Liver (tissue), 9 donors: ENCODE data around the gene TICAM2. TPM values are rescaled to one million over a fixed set of nuclear protein-coding genes. Genes with fewer than 3 reads are reported as not detected.

Source experiments
- DNase-seq: peaks from one replicate; pipeline ENCODE4 v3.0.0-alpha.2; 2017; ENCODE audit warnings: low spot score
- H3K27ac ChIP-seq, 2 donors: one replicate each; pipeline ENCODE4 v1.7.0; 2013; ENCODE audit warnings: inconsistent platforms in 2 of 2, low read length in 2 of 2, control low read depth in 1 of 2, low read depth in 1 of 2, mild to moderate bottlenecking in 1 of 2
- H3K27me3 ChIP-seq, 4 donors: one replicate each; pipeline versions ENCODE4 v1.6.1 to v1.7.0; 2013; ENCODE audit warnings: low read length in 3 of 4, inconsistent platforms in 1 of 4, mild to moderate bottlenecking in 1 of 4, moderate library complexity in 1 of 4; ENCODE audit not compliant: control insufficient read depth in 4 of 4, insufficient read depth in 4 of 4
- H3K36me3 ChIP-seq, 4 donors: one replicate each; pipeline versions ENCODE4 v1.6.1 to v1.7.0; 2013; ENCODE audit warnings: low read length in 3 of 4, mild to moderate bottlenecking in 3 of 4, low read depth in 1 of 4, moderate library complexity in 1 of 4; ENCODE audit not compliant: control insufficient read depth in 4 of 4, insufficient read depth in 3 of 4
- H3K4me1 ChIP-seq, 4 donors: one replicate each; pipeline versions ENCODE4 v1.6.1 to v1.7.0; 2013; ENCODE audit warnings: low read length in 3 of 4, mild to moderate bottlenecking in 3 of 4, moderate library complexity in 1 of 4; ENCODE audit not compliant: control insufficient read depth in 4 of 4, insufficient read depth in 4 of 4
- H3K4me3 ChIP-seq, 3 donors: one replicate each; pipeline versions ENCODE4 v1.6.1 to v1.7.0; 2013; ENCODE audit warnings: low read length in 3 of 3, control low read depth in 1 of 3, low read depth in 1 of 3, mild to moderate bottlenecking in 1 of 3
- H3K9ac ChIP-seq, 2 donors: one replicate each; pipeline ENCODE4 v1.7.0; 2013; ENCODE audit warnings: low read length in 2 of 2, mild to moderate bottlenecking in 2 of 2, moderate library complexity in 2 of 2, control low read depth in 1 of 2, low read depth in 1 of 2
- H3K9me3 ChIP-seq, 4 donors: one replicate each; pipeline versions ENCODE4 v1.6.1 to v1.7.0; 2013; ENCODE audit warnings: low read length in 3 of 4; ENCODE audit not compliant: control insufficient read depth in 4 of 4
- ATF3 ChIP-seq: IDR thresholded peaks from 2 replicates; pipeline ENCODE4 v1.6.1; 2016; ENCODE audit warnings: antibody characterized with exemption
- CTCF ChIP-seq: fragments of 150-350 bp; IDR thresholded peaks from 2 replicates; pipeline ENCODE4 v1.5.1; 2017; ENCODE audit warnings: improper control_type of control experiment, low read depth, low read length; ENCODE audit not compliant: missing input control
- EGR1 ChIP-seq, 2 donors: IDR thresholded peaks; 2 replicates each; pipeline ENCODE4 v1.6.1; 2016 to 2018; ENCODE audit warnings: antibody characterized with exemption in 2 of 2, low read depth in 2 of 2
- FOXA1 ChIP-seq: IDR thresholded peaks from 2 replicates; pipeline ENCODE4 v1.6.1; 2016; ENCODE audit warnings: antibody characterized with exemption
- FOXA2 ChIP-seq: IDR thresholded peaks from 2 replicates; pipeline ENCODE4 v1.6.1; 2016; ENCODE audit warnings: antibody characterized with exemption
- GABPA ChIP-seq, 2 donors: IDR thresholded peaks in 1 of 2; conservative IDR thresholded peaks in 1 of 2; 2 replicates each; pipeline ENCODE4 v1.6.1; 2016; ENCODE audit warnings: antibody characterized with exemption in 2 of 2, mild to moderate bottlenecking in 1 of 2, moderate library complexity in 1 of 2
- HNF4A ChIP-seq, 2 donors: conservative IDR thresholded peaks; 2 replicates each; pipeline ENCODE4 v1.6.1; 2016; ENCODE audit warnings: antibody characterized with exemption in 2 of 2, mild to moderate bottlenecking in 2 of 2
- HNF4G ChIP-seq: IDR thresholded peaks from 2 replicates; pipeline ENCODE4 v1.6.1; 2016; ENCODE audit warnings: antibody characterized with exemption
- JUND ChIP-seq, 2 donors: IDR thresholded peaks; 2 replicates each; pipeline ENCODE4 v1.6.1; 2016; ENCODE audit warnings: antibody characterized with exemption in 2 of 2
- NR2F2 ChIP-seq: IDR thresholded peaks from 2 replicates; pipeline ENCODE4 v1.6.1; 2016; ENCODE audit warnings: antibody characterized with exemption
- RAD21 ChIP-seq, 2 donors: IDR thresholded peaks; 2 replicates each; pipeline ENCODE4 v1.6.1; 2016; ENCODE audit warnings: antibody characterized with exemption in 2 of 2, mild to moderate bottlenecking in 2 of 2
- REST ChIP-seq: IDR thresholded peaks from 2 replicates; pipeline ENCODE4 v1.6.1; 2016; ENCODE audit warnings: antibody characterized with exemption, mild to moderate bottlenecking
- RXRA ChIP-seq, 2 donors: IDR thresholded peaks; 2 replicates each; pipeline ENCODE4 v1.6.1; 2017 to 2018; ENCODE audit warnings: antibody characterized with exemption in 2 of 2, mild to moderate bottlenecking in 1 of 2
- SP1 ChIP-seq: IDR thresholded peaks from 2 replicates; pipeline ENCODE4 v1.6.1; 2018; ENCODE audit warnings: antibody characterized with exemption, mild to moderate bottlenecking
- TAF1 ChIP-seq: conservative IDR thresholded peaks from 2 replicates; pipeline ENCODE4 v1.6.1; 2016; ENCODE audit warnings: antibody characterized with exemption, mild to moderate bottlenecking
- YY1 ChIP-seq: IDR thresholded peaks from 2 replicates; pipeline ENCODE4 v1.6.1; 2016; ENCODE audit warnings: antibody characterized with exemption, mild to moderate bottlenecking
- WGBS: extraction: QIAGEN DNeasy Blood & Tissue Kit; methylation state at CpG from one replicate; pipeline ENCODE4 v1.1.7; 2013; 5-methylcytosine and 5-hydroxymethylcytosine counted together
- polyA plus RNA-seq, 2 donors: library from polyadenylated mRNA; stranded (reverse) in 1 of 2; unstranded in 1 of 2; fragments of 200-250 nt in 1 of 2; fragments of >200 nt in 1 of 2; fragmentation: Nextera tagmentation in 1 of 2; extraction: Ambion mirVana in 1 of 2; gene quantifications; one replicate each; pipeline versions ENCODE4 v1.2.1 to v1.2.3, GENCODE V29; 2013 to 2015
- total RNA-seq, 2 donors: library from RNA; depleted of rRNA; stranded (reverse); fragments of >200 nt; gene quantifications; one replicate each; pipeline ENCODE4 v1.2.3, GENCODE V29; 2014
- TF ChIP-seq, protein P1 (sequence below): IDR thresholded peaks from 2 replicates; pipeline ENCODE4 v1.6.1; 2016; ENCODE audit warnings: antibody characterized with exemption
- TF ChIP-seq, protein P2 (sequence below): IDR thresholded peaks from 2 replicates; pipeline ENCODE4 v1.6.1; 2016; ENCODE audit warnings: antibody characterized with exemption
- donor health status: healthy.
- donor health status: healthy.
- donor health status: healthy.
- donor health status: healthy.
- donor health status: healthy.

TICAM2 gene
- total and polyA plus RNA-seq, 4 donors = 0.50 to 1.5 (median 0.95) TPM

- no peak overlapping the region for H3K4me3 ChIP-seq
- no peaks in the 10 kb centered on the region for H3K36me3 ChIP-seq
- no peaks in the 10 kb centered on the region for H3K9me3 ChIP-seq
- 90% methylated on average over 1 of the region's 1 CpG for WGBS
- no peaks in the 10 kb centered on the region for H3K27me3 ChIP-seq
- H3K4me1 ChIP-seq = peaks cover 0 to 19% (median 7%) of the 10 kb centered on the region in 4 donors
- peak overlapping the region in 1 of 2 donors; percentile 14 for H3K9ac ChIP-seq
- DNase-seq = no peak
- TF ChIP-seq FOXA1 (no peak), JUND (IDR thresholded peaks at IDR 0.05) (no peak), RAD21 (IDR thresholded peaks at IDR 0.05) (no peak), FOXA2 (no peak), ATF3 (no peak), SP1 (no peak), HNF4G (no peak), YY1 (no peak), REST (no peak), GABPA (IDR thresholded peaks at IDR 0.05 in 1 of 2, conservative IDR thresholded peaks at IDR 0.05 in 1 of 2) (no peak), CTCF (no peak), NR2F2 (no peak), HNF4A (conservative IDR thresholded peaks at IDR 0.05) (no peak), TAF1 (no peak), RXRA (IDR thresholded peaks at IDR 0.05) (no peak), EGR1 (IDR thresholded peaks at IDR 0.05; ENCODE audit: low read depth in 2 of 2) (no peak)
- TF ChIP-seq, protein P1, sequence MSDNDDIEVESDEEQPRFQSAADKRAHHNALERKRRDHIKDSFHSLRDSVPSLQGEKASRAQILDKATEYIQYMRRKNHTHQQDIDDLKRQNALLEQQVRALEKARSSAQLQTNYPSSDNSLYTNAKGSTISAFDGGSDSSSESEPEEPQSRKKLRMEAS = no peak
- TF ChIP-seq, protein P2, sequence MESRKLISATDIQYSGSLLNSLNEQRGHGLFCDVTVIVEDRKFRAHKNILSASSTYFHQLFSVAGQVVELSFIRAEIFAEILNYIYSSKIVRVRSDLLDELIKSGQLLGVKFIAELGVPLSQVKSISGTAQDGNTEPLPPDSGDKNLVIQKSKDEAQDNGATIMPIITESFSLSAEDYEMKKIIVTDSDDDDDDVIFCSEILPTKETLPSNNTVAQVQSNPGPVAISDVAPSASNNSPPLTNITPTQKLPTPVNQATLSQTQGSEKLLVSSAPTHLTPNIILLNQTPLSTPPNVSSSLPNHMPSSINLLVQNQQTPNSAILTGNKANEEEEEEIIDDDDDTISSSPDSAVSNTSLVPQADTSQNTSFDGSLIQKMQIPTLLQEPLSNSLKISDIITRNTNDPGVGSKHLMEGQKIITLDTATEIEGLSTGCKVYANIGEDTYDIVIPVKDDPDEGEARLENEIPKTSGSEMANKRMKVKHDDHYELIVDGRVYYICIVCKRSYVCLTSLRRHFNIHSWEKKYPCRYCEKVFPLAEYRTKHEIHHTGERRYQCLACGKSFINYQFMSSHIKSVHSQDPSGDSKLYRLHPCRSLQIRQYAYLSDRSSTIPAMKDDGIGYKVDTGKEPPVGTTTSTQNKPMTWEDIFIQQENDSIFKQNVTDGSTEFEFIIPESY = no peak
- H3K27ac ChIP-seq = no peak overlapping the region
Observed at GRCh38 chr5:115599502-115599901, 2.8 kb downstream of the TICAM2 start.
